Uterus (tissue), 2 donors: ENCODE measurements around the gene EIF3D.

ENCODE experiments used
- POLR2A ChIP-seq, 2 donors: fragments of 450-650 bp; IDR thresholded peaks; one replicate each; pipeline ENCODE4 v1.6.1; 2016; ENCODE audit warnings: antibody characterized with exemption in 2 of 2, mild to moderate bottlenecking in 1 of 2, moderate library complexity in 1 of 2
- TF ChIP-seq, protein P1 (sequence below), 4 experiments: fragments of 200-600 bp in 2 of 4; fragments of 450-650 bp in 2 of 4; sonication (generic) in 2 of 4; IDR thresholded peaks; one replicate each; pipeline ENCODE4 v1.5.1; 2016 to 2019; ENCODE audit warnings: antibody characterized with exemption in 4 of 4, mild to moderate bottlenecking in 2 of 4, moderate library complexity in 1 of 4

DNA sequence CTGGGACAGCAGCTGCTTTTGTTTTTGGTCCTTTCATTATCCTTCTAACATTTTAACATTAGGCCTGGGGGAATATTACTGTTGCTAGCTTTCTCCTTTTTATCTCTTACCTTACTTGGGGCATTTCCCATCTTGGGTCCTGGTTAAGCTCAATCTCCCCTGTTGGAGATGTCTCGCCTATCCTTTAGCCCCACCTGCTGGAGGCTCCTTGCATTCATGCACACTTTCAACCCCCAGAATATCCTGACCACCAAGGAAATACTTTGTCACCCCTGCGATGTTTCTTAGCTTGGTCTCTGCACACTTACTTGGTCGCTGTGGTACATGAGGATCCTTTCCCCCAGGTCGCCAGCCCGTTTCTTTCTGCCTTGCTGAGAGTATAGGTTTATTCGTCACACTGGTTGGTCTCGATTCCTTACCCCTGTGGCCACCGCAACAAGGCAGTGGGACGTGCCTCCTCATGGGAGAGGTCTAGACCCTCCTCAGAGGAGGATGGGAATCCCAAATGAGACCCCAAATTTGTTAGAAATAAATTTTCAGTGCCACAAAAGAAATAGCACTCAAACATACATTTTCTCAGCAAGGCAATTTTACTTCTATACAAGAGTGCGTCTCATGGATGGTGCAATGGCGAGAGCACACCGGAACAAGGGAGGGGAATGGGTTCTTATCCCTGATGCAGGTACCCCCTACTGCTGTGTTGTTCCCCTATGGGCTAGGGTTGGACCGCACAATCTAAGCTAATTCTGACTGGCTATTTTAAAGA lies 42.2 kb downstream of the EIF3D start:
- TF ChIP-seq POLR2A (IDR thresholded peaks at IDR 0.05): no peak
- TF ChIP-seq, protein P1, sequence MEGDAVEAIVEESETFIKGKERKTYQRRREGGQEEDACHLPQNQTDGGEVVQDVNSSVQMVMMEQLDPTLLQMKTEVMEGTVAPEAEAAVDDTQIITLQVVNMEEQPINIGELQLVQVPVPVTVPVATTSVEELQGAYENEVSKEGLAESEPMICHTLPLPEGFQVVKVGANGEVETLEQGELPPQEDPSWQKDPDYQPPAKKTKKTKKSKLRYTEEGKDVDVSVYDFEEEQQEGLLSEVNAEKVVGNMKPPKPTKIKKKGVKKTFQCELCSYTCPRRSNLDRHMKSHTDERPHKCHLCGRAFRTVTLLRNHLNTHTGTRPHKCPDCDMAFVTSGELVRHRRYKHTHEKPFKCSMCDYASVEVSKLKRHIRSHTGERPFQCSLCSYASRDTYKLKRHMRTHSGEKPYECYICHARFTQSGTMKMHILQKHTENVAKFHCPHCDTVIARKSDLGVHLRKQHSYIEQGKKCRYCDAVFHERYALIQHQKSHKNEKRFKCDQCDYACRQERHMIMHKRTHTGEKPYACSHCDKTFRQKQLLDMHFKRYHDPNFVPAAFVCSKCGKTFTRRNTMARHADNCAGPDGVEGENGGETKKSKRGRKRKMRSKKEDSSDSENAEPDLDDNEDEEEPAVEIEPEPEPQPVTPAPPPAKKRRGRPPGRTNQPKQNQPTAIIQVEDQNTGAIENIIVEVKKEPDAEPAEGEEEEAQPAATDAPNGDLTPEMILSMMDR (IDR thresholded peaks at IDR 0.05): peak; percentile 56 to 70 (median 60)
